Upper lobe of left lung (tissue), 6 donors: ENCODE measurements around the gene CXCR3. TPM values are rescaled to one million over a fixed set of nuclear protein-coding genes. Genes with fewer than 3 reads are reported as not detected.
"Not testable (repeated sequence)": the region's sequence is repeated elsewhere in the genome, so short reads cannot be mapped to it uniquely, and the experiment has no call there.

Experiments
- ATAC-seq, 2 donors: fragments of 200-7000 bp; cut with Tn5 transposase; one replicate each; pipeline ENCODE4 v1.9.1; 2022; ENCODE audit warnings: mild to moderate bottlenecking in 2 of 2, moderate library complexity in 2 of 2; ENCODE audit not compliant: low FRiP score in 2 of 2
- DNase-seq, 2 donors: peaks; one replicate each; pipeline ENCODE4 v3.0.0-alpha.2; 2019 to 2020
- H3K27ac ChIP-seq, 4 donors: fragments of 200-600 bp; sonication (generic); one replicate each; pipeline ENCODE4 v1.5.1; 2016 to 2019
- H3K27me3 ChIP-seq, 4 donors: fragments of 200-600 bp; sonication (generic); one replicate each; pipeline ENCODE4 v1.5.1; 2017 to 2019
- H3K36me3 ChIP-seq, 4 donors: fragments of 200-600 bp; sonication (generic); one replicate each; pipeline ENCODE4 v1.5.1; 2016 to 2019
- H3K4me1 ChIP-seq, 4 donors: fragments of 200-600 bp; sonication (generic); one replicate each; pipeline ENCODE4 v1.5.1; 2018 to 2019
- H3K4me3 ChIP-seq, 4 donors: fragments of 200-600 bp; sonication (generic); one replicate each; pipeline ENCODE4 v1.5.1; 2017 to 2019; ENCODE audit warnings: mild to moderate bottlenecking in 2 of 4, moderate library complexity in 1 of 4
- H3K9me3 ChIP-seq, 4 donors: fragments of 200-600 bp; sonication (generic); one replicate each; pipeline ENCODE4 v1.5.1; 2018 to 2019
- EP300 ChIP-seq, 4 donors: sonication (generic); formaldehyde crosslinking; IDR thresholded peaks; one replicate each; pipeline ENCODE4 v1.5.1; 2017; ENCODE audit warnings: antibody characterized with exemption in 4 of 4, control low read depth in 2 of 4
- POLR2A ChIP-seq, 4 donors: fragments of 450-650 bp; IDR thresholded peaks; one replicate each; pipeline ENCODE4 v1.5.1; 2016 to 2017; ENCODE audit warnings: antibody characterized with exemption in 4 of 4, mild to moderate bottlenecking in 2 of 4
- POLR2AphosphoS5 ChIP-seq, 2 donors: sonication (generic); formaldehyde crosslinking; IDR thresholded peaks; one replicate each; pipeline ENCODE4 v1.5.1; 2017; ENCODE audit warnings: antibody characterized with exemption in 2 of 2
- WGBS, 2 donors: methylation state at CpG; one replicate each; pipeline ENCODE4 v1.1.5; 2017 to 2018; 5-methylcytosine and 5-hydroxymethylcytosine counted together
- total RNA-seq, 6 donors: library from RNA; depleted of rRNA in 4 of 6; stranded (reverse); fragments of >200 nt in 4 of 6; gene quantifications; one replicate each; pipeline versions ENCODE4 v1.1.0 to v1.2.1, GENCODE V29; 2016 to 2021
- TF ChIP-seq, protein P1 (sequence below), 6 experiments: fragments of 450-650 bp in 4 of 6; fragments of 200-600 bp in 2 of 6; sonication (generic) in 2 of 6; IDR thresholded peaks; one replicate each; pipeline ENCODE4 v1.5.1; 2016 to 2019; ENCODE audit warnings: antibody characterized with exemption in 6 of 6
- donor health status: DM: no; HTN: no; CAD: no; lungs with moderate emphysema.
- donor health status: DM: no; HTN: yes; CAD: no; lungs with severe emphysema.

CXCR3 gene
- total RNA-seq, 6 donors from 2014 or later: 0.76 to 5.2 (median 0.97) TPM; not detected in 1

DNA sequence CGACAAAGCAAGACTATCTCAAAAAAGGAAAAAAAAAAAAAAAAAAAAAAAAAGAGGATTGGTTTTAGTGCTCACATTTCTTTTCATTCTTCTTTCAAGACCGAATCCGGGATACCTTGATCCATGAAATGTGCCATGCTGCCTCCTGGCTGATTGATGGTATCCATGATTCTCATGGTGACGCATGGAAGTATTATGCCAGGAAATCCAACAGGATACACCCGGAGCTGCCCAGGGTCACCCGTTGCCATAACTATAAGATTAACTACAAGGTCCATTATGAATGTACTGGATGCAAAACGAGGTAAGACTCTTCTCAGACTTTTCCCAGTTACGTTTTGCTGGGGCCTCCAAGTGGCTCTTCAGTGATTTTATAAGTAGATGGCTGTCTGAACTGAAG is 6.1 kb downstream of the CXCR3 start:
- Histone ChIP-seq H3K36me3 (peaks cover 0 to 49% (median 15%) of the 10 kb centered on the region in 4 donors), H3K27ac (no peak overlapping the region), H3K4me3 (no peak overlapping the region), H3K9me3 (no peaks in the 10 kb centered on the region), H3K27me3 (no peaks in the 10 kb centered on the region), H3K4me1 (no peaks in the 10 kb centered on the region)
- TF ChIP-seq, protein P1, sequence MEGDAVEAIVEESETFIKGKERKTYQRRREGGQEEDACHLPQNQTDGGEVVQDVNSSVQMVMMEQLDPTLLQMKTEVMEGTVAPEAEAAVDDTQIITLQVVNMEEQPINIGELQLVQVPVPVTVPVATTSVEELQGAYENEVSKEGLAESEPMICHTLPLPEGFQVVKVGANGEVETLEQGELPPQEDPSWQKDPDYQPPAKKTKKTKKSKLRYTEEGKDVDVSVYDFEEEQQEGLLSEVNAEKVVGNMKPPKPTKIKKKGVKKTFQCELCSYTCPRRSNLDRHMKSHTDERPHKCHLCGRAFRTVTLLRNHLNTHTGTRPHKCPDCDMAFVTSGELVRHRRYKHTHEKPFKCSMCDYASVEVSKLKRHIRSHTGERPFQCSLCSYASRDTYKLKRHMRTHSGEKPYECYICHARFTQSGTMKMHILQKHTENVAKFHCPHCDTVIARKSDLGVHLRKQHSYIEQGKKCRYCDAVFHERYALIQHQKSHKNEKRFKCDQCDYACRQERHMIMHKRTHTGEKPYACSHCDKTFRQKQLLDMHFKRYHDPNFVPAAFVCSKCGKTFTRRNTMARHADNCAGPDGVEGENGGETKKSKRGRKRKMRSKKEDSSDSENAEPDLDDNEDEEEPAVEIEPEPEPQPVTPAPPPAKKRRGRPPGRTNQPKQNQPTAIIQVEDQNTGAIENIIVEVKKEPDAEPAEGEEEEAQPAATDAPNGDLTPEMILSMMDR (IDR thresholded peaks at IDR 0.05): no peak
- TF ChIP-seq EP300 (IDR thresholded peaks at IDR 0.05): no peak
- TF ChIP-seq POLR2AphosphoS5 (IDR thresholded peaks at IDR 0.05): no peak
- no peak for TF ChIP-seq POLR2A (IDR thresholded peaks at IDR 0.05)
- no peak for DNase-seq
- 72 to 89% methylated on average over 8 of the region's 8 CpGs for WGBS, 2 donors
- ATAC-seq: no peak

DNA sequence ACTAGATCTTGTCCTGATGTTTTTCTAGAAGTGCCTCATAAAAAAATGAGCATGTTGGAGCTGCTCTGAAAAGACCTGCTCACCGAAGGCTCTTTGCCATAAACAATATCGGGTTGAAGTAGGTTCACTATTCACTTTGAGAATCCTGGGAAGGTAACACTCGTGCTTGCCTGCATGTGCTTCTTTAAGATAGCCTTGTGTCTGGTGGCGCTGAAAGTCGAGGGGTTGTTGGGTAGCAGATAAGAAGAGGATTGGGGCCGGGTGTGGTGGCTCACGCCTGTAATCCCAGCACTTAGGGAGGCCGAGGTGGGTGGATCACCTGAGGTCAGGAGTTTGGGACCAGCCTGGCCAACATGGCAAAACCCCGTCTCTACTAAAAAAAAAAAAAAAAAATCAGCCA is 6.6 kb downstream of the CXCR3 start:
- H3K36me3 ChIP-seq: peaks cover 0 to 49% (median 15%) of the 10 kb centered on the region in 4 donors
- not testable (repeated sequence) for ATAC-seq, H3K4me1 ChIP-seq, H3K27ac ChIP-seq, DNase-seq, H3K9me3 ChIP-seq, H3K4me3 ChIP-seq, H3K27me3 ChIP-seq
- WGBS, 2 donors: 85 to 100% methylated on average over 1 to 9 of the region's 9 CpGs

DNA sequence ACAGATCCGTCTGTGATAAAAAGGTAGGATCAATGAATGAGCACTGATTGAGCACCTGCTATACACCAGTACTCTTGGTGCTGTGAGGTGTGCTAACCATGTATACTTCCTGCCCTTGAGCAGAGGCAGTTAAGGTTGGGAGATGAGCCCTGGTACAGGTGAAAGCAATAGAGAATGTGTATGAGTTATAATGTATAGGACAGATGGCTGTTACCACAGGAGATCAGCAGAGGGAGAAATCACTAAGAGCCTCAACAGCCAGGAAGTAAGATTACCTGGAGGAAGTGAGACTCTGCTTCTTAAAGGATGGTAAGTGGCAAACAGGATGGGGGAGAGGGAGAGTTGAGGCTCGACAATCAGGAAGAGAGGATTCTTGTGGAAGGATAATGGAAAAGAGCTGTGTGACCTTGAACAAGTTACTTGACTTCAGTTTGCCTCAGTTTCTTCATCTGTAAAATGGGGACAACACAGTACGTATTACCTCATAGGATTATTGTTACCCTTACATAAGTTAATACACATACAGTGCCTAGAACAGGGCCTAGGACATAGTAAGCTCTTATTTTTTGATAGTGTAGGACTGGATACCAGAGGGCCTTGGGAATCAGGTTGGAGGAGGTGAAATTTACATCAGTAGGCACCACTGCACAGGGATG is 9.1 kb downstream of the CXCR3 start:
- peaks cover 0 to 66% (median 24%) of the 10 kb centered on the region in 4 donors for H3K36me3 ChIP-seq
- H3K9me3 ChIP-seq: no peaks in the 10 kb centered on the region
- no peak overlapping the region for H3K4me3 ChIP-seq
- no peaks in the 10 kb centered on the region for H3K27me3 ChIP-seq
- DNase-seq: no peak
- no peak overlapping the region for H3K27ac ChIP-seq
- ATAC-seq: no peak
- WGBS, 2 donors: 74 to 87% methylated on average over 3 of the region's 3 CpGs
- H3K4me1 ChIP-seq: no peaks in the 10 kb centered on the region
- no peak for TF ChIP-seq POLR2AphosphoS5 (IDR thresholded peaks at IDR 0.05)
- no peak for TF ChIP-seq EP300 (IDR thresholded peaks at IDR 0.05)
- TF ChIP-seq POLR2A (IDR thresholded peaks at IDR 0.05): no peak
- TF ChIP-seq, protein P1 (IDR thresholded peaks at IDR 0.05): no peak

DNA sequence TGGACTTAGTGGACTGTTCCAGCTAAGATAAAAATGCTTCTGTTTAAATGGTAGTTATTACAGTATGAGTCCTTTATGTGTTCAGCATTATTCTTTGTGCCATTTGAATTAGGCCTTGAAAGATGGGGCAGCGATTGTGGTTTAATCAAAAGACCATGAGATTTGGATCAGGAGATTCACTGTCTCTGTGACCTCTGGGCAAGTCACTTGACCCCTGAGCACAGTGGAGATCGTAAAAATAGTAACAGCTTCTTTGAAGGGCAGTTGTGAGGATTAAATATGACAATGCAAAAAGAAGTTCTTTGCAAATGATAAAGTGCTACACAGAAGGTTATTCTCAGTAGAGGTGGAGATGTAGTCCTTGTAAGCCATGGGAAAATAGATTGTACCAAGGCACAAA is 10.8 kb downstream of the CXCR3 start:
- H3K4me1 ChIP-seq: no peaks in the 10 kb centered on the region
- no peak overlapping the region for H3K27ac ChIP-seq
- DNase-seq (no peak), ATAC-seq (no peak)
- H3K36me3 ChIP-seq: peaks cover 0 to 60% (median 18%) of the 10 kb centered on the region in 4 donors
- peaks cover 0 to 10% (median 0%) of the 10 kb centered on the region in 4 donors for H3K9me3 ChIP-seq
- 81 to 84% methylated on average over 2 of the region's 2 CpGs for WGBS, 2 donors
- H3K27me3 ChIP-seq: no peaks in the 10 kb centered on the region
- H3K4me3 ChIP-seq: no peak overlapping the region
- TF ChIP-seq EP300 (IDR thresholded peaks at IDR 0.05): no peak
- TF ChIP-seq, protein P1 (IDR thresholded peaks at IDR 0.05): no peak
- TF ChIP-seq POLR2A (IDR thresholded peaks at IDR 0.05): no peak
- no peak for TF ChIP-seq POLR2AphosphoS5 (IDR thresholded peaks at IDR 0.05)

DNA sequence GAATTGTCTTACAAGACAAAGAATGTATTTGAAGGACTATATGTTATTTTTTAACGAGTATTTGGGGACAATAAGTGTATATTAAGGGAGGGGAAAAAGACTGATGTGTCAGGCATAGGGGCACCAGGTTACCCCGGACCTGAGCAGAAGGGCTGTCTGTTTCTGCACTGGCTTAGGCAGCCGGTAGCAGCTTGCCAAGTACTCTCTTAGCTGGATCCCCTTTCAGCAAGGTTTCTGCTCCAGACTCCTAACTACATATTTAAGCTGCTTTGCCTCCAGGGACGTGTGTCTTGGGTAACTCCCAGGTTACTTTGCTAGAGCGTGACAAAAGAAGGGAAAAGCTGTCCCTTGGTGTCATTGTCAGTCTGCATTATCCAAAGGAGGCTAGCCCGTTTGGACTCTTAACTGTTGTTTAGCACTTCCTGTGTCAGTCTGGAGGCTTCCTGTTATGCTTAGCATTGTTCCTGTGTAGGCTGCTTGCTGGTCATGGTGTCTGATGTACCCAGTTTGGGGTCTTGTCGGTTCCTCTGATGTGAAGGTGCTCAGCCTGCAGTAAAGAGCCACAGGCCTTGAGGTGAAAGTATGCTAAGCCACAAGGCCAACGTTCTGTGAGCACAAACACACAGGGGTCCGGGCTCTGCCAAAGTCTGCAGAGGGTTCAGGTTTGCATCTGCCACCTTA is 11.6 kb downstream of the CXCR3 start:
- H3K27ac ChIP-seq: no peak overlapping the region
- no peaks in the 10 kb centered on the region for H3K27me3 ChIP-seq
- no peaks in the 10 kb centered on the region for H3K4me1 ChIP-seq
- H3K9me3 ChIP-seq: peaks cover 0 to 10% (median 0%) of the 10 kb centered on the region in 4 donors
- WGBS, 2 donors: 52 to 60% methylated on average over 6 to 9 of the region's 9 CpGs
- ATAC-seq: no peak
- no peak for TF ChIP-seq POLR2AphosphoS5 (IDR thresholded peaks at IDR 0.05)
- no peak for TF ChIP-seq EP300 (IDR thresholded peaks at IDR 0.05)
- no peak for DNase-seq
- H3K36me3 ChIP-seq: peaks cover 0 to 59% (median 20%) of the 10 kb centered on the region in 4 donors
- no peak overlapping the region for H3K4me3 ChIP-seq
